AG20443 (cell line): ENCODE measurements around the gene RTBDN.
"Not testable (repeated sequence)": the region's sequence is repeated elsewhere in the genome, so short reads cannot be mapped to it uniquely, and the experiment has no call there.

ENCODE experiments used
- DNase-seq: peaks from one replicate; pipeline ENCODE4 v3.0.0; 2012; ENCODE audit warnings: low spot score, mixed read lengths

RTBDN gene

DNA sequence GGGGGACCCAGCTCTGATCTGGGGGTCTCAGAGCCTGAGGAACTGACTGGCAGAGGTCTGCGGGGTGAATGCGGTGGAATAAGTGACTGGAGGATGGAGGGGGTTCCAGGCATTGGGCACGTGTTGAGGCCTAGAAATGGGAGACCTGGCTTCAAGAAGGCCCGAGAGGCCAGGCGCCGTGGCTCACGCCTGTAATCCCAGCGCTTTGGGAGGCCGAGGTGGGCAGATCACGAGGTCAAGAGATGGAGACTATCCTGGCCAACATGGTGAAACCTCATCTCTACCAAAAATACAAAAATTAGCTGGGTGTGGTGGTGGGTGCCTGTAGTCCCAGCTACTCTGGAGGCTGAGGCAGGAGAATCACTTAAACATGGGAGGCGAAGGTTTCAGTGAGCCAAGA lies 16.6 kb downstream of the RTBDN start:
- DNase-seq, result not testable (repeated sequence)

- not testable (repeated sequence) for DNase-seq
These were observed 17.2 kb downstream of the RTBDN start for GRCh38 chr19:12817188-12817587.

DNA sequence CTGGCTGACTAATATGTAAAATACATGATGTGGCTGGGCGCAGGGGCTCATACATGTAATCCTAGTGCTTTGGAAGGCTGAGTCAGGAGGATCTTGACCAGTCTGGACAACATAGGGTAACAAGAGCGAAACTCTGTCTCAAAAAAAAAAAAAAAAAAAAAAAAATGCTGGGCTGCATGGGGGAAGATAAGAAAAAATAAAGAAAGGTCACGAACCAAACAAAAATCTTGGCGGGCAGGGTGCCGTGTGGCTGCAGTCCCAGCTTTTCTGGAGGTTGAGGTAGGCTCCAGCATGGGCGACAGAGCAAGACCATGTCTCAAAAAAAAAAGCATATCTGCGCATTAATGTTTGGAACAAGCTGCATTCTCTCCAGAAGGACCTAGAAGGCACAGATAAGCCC lies 19.3 kb downstream of the RTBDN start:
- no peak for DNase-seq

- DNase-seq, result peak; percentile 98
These were observed 27.9 kb downstream of the RTBDN start, which contains the start of gene RNASEH2A for GRCh38 chr19:12806242-12807081. RNASEH2A (plus strand) TSS chr19:12806584; CDS start chr19:12806674, 90 bp downstream.

- no peak for DNase-seq
These were observed 30.3 kb downstream of the RTBDN start for GRCh38 chr19:12804051-12804450.

DNA sequence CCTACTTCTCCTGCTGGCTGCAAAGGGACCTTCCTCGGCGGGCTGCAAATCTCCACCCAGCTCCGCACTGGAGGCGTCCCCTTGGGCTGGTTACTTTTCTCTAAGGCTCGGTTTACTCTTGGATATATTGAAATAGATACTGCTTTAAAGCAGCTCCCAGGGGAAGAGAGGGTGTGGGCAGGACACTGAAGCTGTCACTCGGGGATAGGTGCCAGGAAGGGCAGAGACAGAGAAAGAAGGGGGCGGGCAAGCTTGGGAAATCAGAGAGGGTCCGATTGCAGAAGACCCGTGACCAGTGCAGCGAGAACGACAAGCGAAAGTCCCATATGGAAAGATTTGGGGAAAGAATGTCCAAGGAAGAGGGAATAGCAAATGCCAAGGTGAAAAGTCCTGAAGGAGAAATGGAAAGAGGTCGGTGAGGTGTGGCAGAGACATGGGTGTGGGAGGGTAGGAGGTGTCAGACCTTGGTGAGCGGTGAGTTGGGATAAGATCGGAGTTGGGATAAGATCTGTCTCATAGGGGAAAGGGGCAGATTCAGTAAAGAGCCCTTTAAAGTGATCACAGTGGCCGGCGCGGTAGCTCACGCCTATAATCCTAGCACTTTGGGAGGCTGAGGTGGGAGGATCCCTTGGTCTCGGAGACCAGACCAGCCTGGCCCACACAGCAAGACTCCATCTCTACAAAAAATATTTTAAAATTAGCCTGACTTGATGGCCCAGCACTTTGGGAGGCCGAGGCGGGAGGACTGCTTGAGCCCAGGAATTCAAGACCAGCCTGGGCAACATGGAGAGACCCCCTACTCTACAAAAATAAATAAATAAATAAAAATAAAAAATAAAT lies 31.9 kb downstream of the RTBDN start:
- peak; percentile 39 for DNase-seq

- DNase-seq, result peak; percentile 88
These were observed 32.7 kb downstream of the RTBDN start, which contains the start of the genes PRDX2 and THSD8 for GRCh38 chr19:12801466-12802266. PRDX2 (minus strand) TSS chr19:12801800; CDS start chr19:12801261, 539 bp downstream. THSD8 (plus strand) TSS chr19:12802069; CDS start chr19:12802072, 3 bp downstream.

GRCh38 chr19:12800923-12801465 lies 33.4 kb downstream of the RTBDN start:
- peak; percentile 24 for DNase-seq

GRCh38 chr19:12800466-12800770 lies 34.0 kb downstream of the RTBDN start:
- no peak for DNase-seq

GRCh38 chr19:12799742-12800465 lies 34.5 kb downstream of the RTBDN start:
- no peak for DNase-seq

GRCh38 chr19:12797607-12798006 lies 36.8 kb downstream of the RTBDN start:
- DNase-seq, result not testable (repeated sequence)

DNA sequence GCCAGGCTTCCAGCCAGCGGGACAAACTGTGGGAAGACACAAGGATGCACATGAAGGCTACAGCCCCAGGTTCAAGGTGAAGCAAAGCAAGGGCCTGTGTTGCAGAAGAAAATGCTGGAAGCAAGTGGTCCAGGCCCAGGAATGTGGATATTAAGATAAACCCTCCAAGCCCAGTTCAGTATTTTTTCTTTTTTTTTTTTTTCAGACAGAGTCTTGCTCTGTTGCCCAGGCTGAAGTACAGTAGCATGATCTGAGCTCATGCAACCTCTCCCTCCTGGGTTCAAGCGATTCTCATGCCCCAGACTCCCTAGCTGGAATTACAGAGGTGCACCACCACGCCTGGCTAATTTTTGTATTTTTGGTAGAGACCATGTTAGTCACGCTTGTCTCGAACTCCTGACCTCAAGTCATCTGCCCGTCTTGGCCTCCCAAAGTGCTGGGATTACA lies 37.2 kb downstream of the RTBDN start:
- no peak for DNase-seq

DNA sequence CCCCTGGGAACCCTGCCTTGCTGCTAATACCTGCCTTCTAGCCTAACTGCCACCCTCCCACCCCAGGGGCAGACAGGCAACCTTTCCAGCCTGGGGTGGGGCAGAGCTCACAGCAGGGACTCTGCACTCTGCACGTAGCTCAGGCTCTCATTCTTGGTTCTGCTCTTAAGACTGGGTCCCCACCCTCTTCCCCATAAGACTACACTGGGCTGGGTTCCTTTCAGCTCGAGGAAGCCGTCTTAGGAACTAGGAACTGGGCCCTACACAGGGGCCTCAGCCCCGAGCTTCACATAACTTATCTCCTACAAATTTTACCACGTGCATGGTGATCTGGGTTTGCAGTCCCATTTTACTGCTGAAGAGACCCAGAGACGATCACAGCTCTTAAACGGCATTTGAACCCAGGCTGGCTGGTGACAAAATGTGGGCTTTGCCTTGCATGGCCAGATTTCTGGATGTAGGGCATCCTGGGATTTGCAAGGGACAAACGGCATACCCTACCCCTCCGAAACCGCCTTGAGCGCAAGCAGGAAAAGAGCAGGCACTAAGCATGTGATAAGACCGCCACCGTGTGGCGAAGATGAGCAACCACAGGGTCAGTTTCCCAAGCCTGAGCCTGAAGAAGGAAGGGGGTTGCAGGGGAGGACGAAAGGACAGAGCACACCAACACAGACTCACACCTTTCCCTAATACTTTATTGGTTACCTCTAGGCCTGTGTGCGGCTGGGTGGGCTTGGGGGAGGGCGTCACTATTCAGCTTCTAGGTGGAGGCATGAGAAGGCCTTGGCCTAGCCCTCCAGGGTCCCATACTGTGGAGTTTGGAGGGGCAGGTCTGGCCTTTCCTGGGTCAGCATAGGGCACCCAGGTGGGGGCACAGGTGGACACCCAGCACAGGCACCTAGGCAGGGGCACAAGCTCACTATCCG lies 38.0 kb downstream of the RTBDN start:
- DNase-seq, result peak; percentile 67

DNA sequence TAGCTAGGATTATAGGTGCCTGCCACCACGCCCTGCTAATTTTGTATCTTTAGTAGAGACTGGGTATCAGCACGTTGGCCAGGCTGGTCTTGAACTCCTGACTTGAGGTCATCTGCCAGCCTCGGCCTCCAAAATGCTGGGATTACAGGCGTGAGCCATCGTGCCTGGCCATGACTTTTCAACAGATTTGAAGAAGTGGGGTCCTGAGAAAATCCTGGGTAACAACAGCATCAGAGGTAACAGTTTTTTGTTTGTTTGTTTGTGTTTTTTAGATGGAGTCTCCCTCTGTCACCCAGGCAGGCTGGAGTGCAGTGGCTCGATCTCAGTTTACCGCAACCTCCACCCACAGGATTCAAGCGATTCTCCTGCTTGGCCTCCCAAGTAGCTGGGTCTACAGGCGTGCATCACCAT lies 39.4 kb downstream of the RTBDN start:
- DNase-seq, result no peak

- no peak for DNase-seq
These were observed 40.0 kb downstream of the RTBDN start for GRCh38 chr19:12794196-12794941.

DNA sequence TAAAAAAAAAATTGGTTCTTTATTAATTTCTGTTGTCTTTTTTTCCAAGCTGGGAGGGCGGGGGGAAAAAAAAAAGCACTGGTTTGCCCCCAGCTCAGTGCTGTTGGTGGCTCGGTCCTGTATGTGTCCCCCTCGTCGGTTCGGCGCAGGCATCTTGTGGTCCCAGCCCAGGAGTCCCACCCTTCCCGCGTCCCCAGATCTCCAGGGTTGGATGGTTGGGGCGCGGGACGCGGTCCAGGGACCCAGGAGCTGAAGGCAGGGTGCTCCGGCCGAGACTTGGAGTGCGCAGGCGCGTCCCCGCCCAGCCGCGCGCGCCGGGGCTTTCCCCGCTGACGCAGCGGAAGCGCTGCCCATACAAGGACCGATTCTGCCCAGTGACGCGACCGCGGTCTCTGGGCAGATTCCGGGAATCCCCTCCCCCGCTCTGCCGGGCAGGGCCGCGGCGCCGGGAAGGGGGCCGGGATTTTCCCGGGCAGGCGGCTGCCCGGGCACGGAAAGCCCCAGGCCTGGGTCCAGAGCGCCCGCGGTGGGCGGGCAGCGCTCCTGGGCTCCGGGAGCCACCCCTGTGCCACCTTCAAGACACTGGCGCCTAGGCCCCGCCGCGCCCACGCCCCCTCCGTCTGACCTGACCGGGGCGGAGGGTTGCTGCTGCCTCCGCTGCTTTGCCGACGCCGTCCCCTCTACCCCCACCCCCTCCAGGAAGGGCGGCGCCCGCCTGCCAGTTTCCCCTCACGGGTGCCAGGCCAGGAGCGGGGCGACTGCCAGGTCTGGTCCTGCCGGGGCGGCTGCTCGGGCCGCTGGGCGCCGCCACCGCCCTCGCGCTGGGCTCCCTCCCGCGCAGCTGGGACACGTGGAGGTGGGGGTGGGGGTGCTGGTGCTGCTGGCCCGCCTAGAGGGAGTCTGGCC lies 40.8 kb downstream of the RTBDN start:
- DNase-seq, result peak; percentile 94

DNA sequence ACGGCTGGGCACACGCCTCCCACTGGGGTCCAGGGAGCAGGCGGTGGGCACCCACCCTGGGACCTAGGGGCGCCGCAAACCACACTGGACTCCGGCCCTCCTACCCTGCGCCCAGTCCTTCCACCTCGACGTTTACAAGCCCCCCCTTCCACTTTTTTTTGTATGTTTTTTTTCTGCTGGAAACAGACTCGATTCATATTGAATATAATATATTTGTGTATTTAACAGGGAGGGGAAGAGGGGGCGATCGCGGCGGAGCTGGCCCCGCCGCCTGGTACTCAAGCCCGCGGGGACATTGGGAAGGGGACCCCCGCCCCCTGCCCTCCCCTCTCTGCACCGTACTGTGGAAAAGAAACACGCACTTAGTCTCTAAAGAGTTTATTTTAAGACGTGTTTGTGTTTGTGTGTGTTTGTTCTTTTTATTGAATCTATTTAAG lies 41.5 kb downstream of the RTBDN start:
- DNase-seq, result no peak
